GM12864 (cell line): ENCODE measurements around the gene SBK2.

Experiments
- DNase-seq: peaks from one replicate; pipeline ENCODE4 v3.0.0-alpha.2; 2011; ENCODE audit warnings: low read depth
- H3K4me3 ChIP-seq: 2 replicates; pipeline ENCODE4 v1.5.1; 2011; ENCODE audit warnings: mild to moderate bottlenecking, low read depth, low read length, control low read depth
- CTCF ChIP-seq: IDR thresholded peaks from 2 replicates; pipeline ENCODE4 v1.5.1; 2011; ENCODE audit warnings: low read depth, mild to moderate bottlenecking, moderate library complexity, low read length, control low read depth, inconsistent platforms; ENCODE audit errors: missing control alignments

The SBK2 gene

GRCh38 chr19:55481148-55481793 is 55.7 kb downstream of the SBK2 start:
- no peak for TF ChIP-seq CTCF
- H3K4me3 ChIP-seq: no peak overlapping the region
- DNase-seq: no peak

DNA sequence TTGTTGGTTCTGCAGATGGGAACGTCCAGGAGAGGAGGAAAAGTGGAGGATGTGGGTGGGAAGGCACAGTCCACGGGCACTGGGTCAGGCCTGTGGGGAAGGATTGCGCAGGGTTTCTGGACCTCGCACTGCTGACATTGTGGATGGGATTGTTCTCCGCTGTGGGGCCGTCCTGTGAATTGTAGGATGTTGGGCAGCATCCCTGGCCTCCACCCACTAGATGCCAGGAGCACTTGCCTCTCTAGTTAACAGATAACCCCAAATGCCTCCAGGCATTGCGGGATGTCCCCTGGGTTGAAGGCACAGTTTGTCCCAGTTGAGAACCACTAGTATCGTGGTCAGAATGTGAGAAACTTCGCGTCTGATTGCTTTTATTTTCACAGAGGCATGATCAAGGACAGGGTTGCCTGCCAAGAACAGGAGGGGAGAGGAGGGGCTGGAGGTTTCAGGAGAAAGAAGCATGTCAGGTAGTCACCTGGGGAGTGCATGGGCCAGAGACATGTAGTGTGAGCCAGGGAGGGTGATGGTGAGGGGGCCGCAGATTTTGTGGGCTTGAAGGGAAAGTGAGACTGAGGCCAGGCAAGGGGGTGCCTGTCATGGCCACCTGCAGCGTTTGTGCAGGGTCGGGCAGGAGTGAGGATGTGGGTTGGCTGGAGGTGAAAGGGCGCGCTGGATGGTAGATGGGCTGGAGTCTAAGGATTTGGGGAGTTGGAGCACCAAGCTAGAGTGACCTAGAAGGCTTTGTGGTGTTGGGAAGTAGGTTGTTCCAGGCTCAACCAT is 57.3 kb downstream of the SBK2 start:
- DNase-seq: no peak
- no peak for TF ChIP-seq CTCF

DNA sequence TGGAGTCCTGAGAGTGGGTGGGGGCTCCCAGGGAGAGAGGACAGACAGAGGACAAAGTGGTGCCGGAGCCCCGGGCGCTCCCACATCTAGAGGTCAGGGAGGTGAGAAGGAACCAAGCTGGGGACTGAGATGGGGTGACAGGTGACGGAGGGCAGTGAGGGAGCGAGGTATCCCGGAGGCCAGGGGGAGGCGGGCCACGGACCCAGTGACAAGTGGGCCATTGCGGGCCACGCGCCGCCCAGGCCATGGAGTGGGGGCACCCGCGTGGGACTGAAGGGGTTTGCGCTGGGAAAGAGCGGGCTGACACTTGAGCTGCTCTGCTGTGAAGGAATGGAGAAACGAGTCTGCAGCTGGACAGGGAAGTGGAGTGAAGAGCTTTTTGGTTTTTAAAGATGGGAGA is 57.9 kb downstream of the SBK2 start:
- H3K4me3 ChIP-seq: no peak overlapping the region
- no peak for DNase-seq
- TF ChIP-seq CTCF: no peak

More for the DNA sequence above, 57.3 kb downstream of the SBK2 start:
- H3K4me3 ChIP-seq: no peak overlapping the region
